Right kidney (tissue), 1 donor: ENCODE data around the gene ANKRD28.
"Not testable (repeated sequence)": the region's sequence is repeated elsewhere in the genome, so short reads cannot be mapped to it uniquely, and the experiment has no call there.

Experiments
- DNase-seq: peaks from one replicate; pipeline ENCODE4 v3.0.0-alpha.2; 2016

Gene ANKRD28

GRCh38 chr3:15635121-15635661, 162.6 kb downstream of the ANKRD28 start:
- peak; percentile 39 for DNase-seq

- no peak for DNase-seq
Measured at GRCh38 chr3:15634671-15635070, 163.1 kb downstream of the ANKRD28 start.

- no peak for DNase-seq
Measured at GRCh38 chr3:15633766-15634598, 163.8 kb downstream of the ANKRD28 start.

- DNase-seq = no peak
Measured at GRCh38 chr3:15633159-15633558, 164.6 kb downstream of the ANKRD28 start.

GRCh38 chr3:15632212-15632580, 165.6 kb downstream of the ANKRD28 start:
- DNase-seq = no peak

GRCh38 chr3:15631426-15632211, 166.2 kb downstream of the ANKRD28 start:
- no peak for DNase-seq

- DNase-seq = peak; percentile 28
Measured at GRCh38 chr3:15630646-15631350, 167.0 kb downstream of the ANKRD28 start.

GRCh38 chr3:15629860-15630597, 167.8 kb downstream of the ANKRD28 start:
- peak; percentile 23 for DNase-seq

- DNase-seq = no peak
Measured at GRCh38 chr3:15628967-15629366, 168.8 kb downstream of the ANKRD28 start.

GRCh38 chr3:15623535-15624440, 174.0 kb downstream of the ANKRD28 start:
- DNase-seq = no peak

GRCh38 chr3:15619659-15620464, 177.9 kb downstream of the ANKRD28 start:
- DNase-seq = not testable (repeated sequence)
